Gastrocnemius medialis (tissue), 4 donors: ENCODE results near the gene BEND7. TPM values are rescaled to one million over a fixed set of nuclear protein-coding genes. Genes with fewer than 3 reads are reported as not detected.

Experiments
- ATAC-seq, 2 donors: fragments of 150-250 bp; one replicate each; pipeline ENCODE4 v1.9.1; 2016
- DNase-seq, 2 donors: peaks; one replicate each; pipeline ENCODE4 v3.0.0-alpha.2; 2019
- H3K27ac ChIP-seq, 4 donors: fragments of 200-600 bp; sonication (generic); 1 replicate in 1 of 4; 2 replicates in 3 of 4; pipeline ENCODE4 v1.5.1; 2016 to 2018; ENCODE audit warnings: mild to moderate bottlenecking in 2 of 4, moderate library complexity in 1 of 4
- H3K27me3 ChIP-seq, 3 donors: fragments of 200-600 bp; sonication (generic) in 2 of 3; 1 replicate in 1 of 3; 2 replicates in 2 of 3; pipeline versions ENCODE4 v1.5.1 to v1.6.0; 2016 to 2019; ENCODE audit warnings: mild to moderate bottlenecking in 1 of 3, moderate library complexity in 1 of 3
- H3K36me3 ChIP-seq, 2 donors: fragments of 200-600 bp; sonication (generic) in 1 of 2; one replicate each; pipeline ENCODE4 v1.5.1; 2017 to 2018
- H3K4me1 ChIP-seq, 2 donors: fragments of 200-600 bp; sonication (generic) in 1 of 2; one replicate each; pipeline ENCODE4 v1.5.1; 2016 to 2017; ENCODE audit warnings: mild to moderate bottlenecking in 2 of 2
- H3K4me3 ChIP-seq, 4 donors: fragments of 200-600 bp; sonication (generic) in 3 of 4; 1 replicate in 1 of 4; 2 replicates in 3 of 4; pipeline ENCODE4 v1.5.1; 2016 to 2019; ENCODE audit warnings: mild to moderate bottlenecking in 2 of 4
- H3K9me3 ChIP-seq, 3 donors: fragments of 200-600 bp; sonication (generic) in 2 of 3; 1 replicate in 1 of 3; 2 replicates in 2 of 3; pipeline ENCODE4 v1.5.1; 2016 to 2019
- POLR2A ChIP-seq, 2 donors: fragments of 450-650 bp; IDR thresholded peaks; one replicate each; pipeline ENCODE4 v1.6.1; 2017; ENCODE audit warnings: antibody characterized with exemption in 2 of 2, mild to moderate bottlenecking in 2 of 2, moderate library complexity in 2 of 2
- in situ Hi-C, 4 donors: fragments of 200-750 bp; cut with MboI; loops; one replicate each; pipeline versions ENCODE4 v1.15.0 to v1.8.0; 2017; ENCODE audit warnings: low sequenced_read_pairs in 4 of 4
- intact Hi-C: fragments of 100-400 bp; cut with DNase I; formaldehyde crosslinking; loops from one replicate; pipeline ENCODE4 v1.15.1; 2023; ENCODE audit warnings: low total_unique reads
- total RNA-seq, 4 donors: library from RNA; depleted of rRNA; stranded (reverse); fragments of >200 nt; gene quantifications; one replicate each; pipeline versions ENCODE4 v1.1.0 to v1.2.3, GENCODE V29; 2016
- TF ChIP-seq, protein P1 (sequence below), 5 experiments: fragments of 450-650 bp in 3 of 5; fragments of 200-600 bp in 2 of 5; sonication (generic) in 2 of 5; IDR thresholded peaks in 4 of 5; conservative IDR thresholded peaks in 1 of 5; 1 replicate in 4 of 5; 2 replicates in 1 of 5; pipeline ENCODE4 v1.5.1; 2016 to 2019; ENCODE audit warnings: antibody characterized with exemption in 5 of 5, mild to moderate bottlenecking in 3 of 5, moderate library complexity in 3 of 5

BEND7 gene
- total RNA-seq, 4 donors from 2014 or later = 23.6 to 35.5 (median 26.1) TPM

DNA sequence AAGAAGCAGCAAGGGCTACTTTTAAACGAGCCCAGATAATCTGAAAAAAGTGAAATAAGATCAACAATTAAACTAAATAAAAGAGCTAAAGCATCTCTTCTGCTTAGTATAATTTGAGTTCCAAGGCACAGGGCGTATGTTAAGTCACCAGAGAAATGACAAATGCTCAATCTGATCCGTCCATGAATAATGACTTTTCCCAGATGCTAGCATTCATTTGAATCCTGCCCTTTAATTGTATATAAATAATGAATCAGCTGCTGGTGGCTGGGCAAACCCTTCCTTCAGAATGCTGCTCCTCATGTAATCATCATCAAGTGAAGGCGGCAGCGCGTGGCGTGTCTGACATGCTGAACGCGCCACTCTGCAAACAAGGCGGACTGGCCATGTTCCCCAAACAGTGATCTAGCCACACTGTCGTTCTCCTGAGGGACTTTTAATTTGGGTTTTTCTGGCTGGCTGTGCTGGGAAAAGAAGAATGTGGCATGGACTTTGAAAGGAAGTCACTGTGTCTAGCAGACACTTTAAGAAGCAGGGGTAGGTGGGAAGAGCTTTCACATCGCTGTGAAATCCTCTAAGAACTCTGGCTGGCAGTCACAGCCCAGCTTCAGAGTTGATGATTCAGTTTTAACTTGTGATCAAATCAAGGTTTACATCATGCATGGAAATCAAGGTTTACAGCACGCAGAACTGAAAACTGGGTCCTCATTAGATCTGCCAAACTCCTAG is 70.7 kb downstream of the BEND7 start:
- Histone ChIP-seq H3K27ac (no peak overlapping the region), H3K9me3 (no peaks in the 10 kb centered on the region), H3K36me3 (peaks cover 0 to 9% of the 10 kb centered on the region in 2 donors), H3K27me3 (no peaks in the 10 kb centered on the region), H3K4me1 (no peaks in the 10 kb centered on the region), H3K4me3 (no peak overlapping the region)
- ATAC-seq = no peak
- no peak for DNase-seq
- intact Hi-C loops = no loop called here
- TF ChIP-seq, protein P1, sequence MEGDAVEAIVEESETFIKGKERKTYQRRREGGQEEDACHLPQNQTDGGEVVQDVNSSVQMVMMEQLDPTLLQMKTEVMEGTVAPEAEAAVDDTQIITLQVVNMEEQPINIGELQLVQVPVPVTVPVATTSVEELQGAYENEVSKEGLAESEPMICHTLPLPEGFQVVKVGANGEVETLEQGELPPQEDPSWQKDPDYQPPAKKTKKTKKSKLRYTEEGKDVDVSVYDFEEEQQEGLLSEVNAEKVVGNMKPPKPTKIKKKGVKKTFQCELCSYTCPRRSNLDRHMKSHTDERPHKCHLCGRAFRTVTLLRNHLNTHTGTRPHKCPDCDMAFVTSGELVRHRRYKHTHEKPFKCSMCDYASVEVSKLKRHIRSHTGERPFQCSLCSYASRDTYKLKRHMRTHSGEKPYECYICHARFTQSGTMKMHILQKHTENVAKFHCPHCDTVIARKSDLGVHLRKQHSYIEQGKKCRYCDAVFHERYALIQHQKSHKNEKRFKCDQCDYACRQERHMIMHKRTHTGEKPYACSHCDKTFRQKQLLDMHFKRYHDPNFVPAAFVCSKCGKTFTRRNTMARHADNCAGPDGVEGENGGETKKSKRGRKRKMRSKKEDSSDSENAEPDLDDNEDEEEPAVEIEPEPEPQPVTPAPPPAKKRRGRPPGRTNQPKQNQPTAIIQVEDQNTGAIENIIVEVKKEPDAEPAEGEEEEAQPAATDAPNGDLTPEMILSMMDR (IDR thresholded peaks at IDR 0.05 in 4 of 5, conservative IDR thresholded peaks at IDR 0.05 in 1 of 5) = no peak
- TF ChIP-seq POLR2A (IDR thresholded peaks at IDR 0.05) = no peak
- in situ Hi-C loops = no loop called here

- no peak for DNase-seq
- no peak overlapping the region for H3K27ac ChIP-seq
- peaks cover 0 to 4% of the 10 kb centered on the region in 2 donors for H3K36me3 ChIP-seq
- H3K4me1 ChIP-seq = no peaks in the 10 kb centered on the region
- H3K9me3 ChIP-seq = no peaks in the 10 kb centered on the region
- no peak for ATAC-seq
- TF ChIP-seq, protein P1 (IDR thresholded peaks at IDR 0.05 in 4 of 5, conservative IDR thresholded peaks at IDR 0.05 in 1 of 5) = no peak
- no peak for TF ChIP-seq POLR2A (IDR thresholded peaks at IDR 0.05)
- intact Hi-C loops (no loop called here), in situ Hi-C loops (no loop called here)
- no peaks in the 10 kb centered on the region for H3K27me3 ChIP-seq
- no peak overlapping the region for H3K4me3 ChIP-seq
These were observed 74.9 kb downstream of the BEND7 start for GRCh38 chr10:13453896-13454295.

- H3K4me1 ChIP-seq = no peaks in the 10 kb centered on the region
- H3K27ac ChIP-seq = no peak overlapping the region
- DNase-seq = no peak
- no peaks in the 10 kb centered on the region for H3K27me3 ChIP-seq
- intact Hi-C loops = no loop called here
- H3K4me3 ChIP-seq = no peak overlapping the region
- no peak for TF ChIP-seq POLR2A (IDR thresholded peaks at IDR 0.05)
- TF ChIP-seq, protein P1 (IDR thresholded peaks at IDR 0.05 in 4 of 5, conservative IDR thresholded peaks at IDR 0.05 in 1 of 5) = no peak
- in situ Hi-C loops = no loop called here
- ATAC-seq = no peak
- peaks cover 0 to 18% of the 10 kb centered on the region in 2 donors for H3K36me3 ChIP-seq
- no peaks in the 10 kb centered on the region for H3K9me3 ChIP-seq
These were observed 78.7 kb downstream of the BEND7 start for GRCh38 chr10:13450069-13450468.

DNA sequence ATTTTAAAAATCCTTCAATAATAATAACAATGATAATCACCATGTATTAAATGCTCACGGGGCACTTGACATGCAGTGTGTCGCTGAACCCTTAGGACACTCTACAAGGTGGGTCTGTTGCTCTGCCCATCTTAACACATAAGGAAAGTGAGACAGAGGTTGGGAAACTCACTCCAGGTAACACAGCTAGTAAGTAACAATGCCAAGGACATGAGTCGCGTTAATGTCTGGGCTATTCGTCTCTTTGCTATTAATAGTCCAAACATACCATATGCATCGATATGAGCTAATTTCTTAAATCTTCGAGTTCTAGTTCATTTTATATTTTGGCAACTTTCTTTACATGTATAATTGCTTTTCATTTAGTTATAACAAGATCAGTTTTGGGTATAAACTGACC is 79.5 kb downstream of the BEND7 start:
- DNase-seq (no peak), ATAC-seq (no peak)
- intact Hi-C loops (no loop called here), in situ Hi-C loops (loop anchor here in 1 of 4 donors (5.0 kb wide), 1 partner anchor 77 kb away; no protein-coding TSS in a partner anchor)
- Histone ChIP-seq H3K36me3 (peaks cover 0 to 18% of the 10 kb centered on the region in 2 donors), H3K27me3 (no peaks in the 10 kb centered on the region), H3K4me3 (no peak overlapping the region), H3K27ac (no peak overlapping the region), H3K9me3 (no peaks in the 10 kb centered on the region), H3K4me1 (no peaks in the 10 kb centered on the region)
- TF ChIP-seq, protein P1 (IDR thresholded peaks at IDR 0.05 in 4 of 5, conservative IDR thresholded peaks at IDR 0.05 in 1 of 5) = no peak
- TF ChIP-seq POLR2A (IDR thresholded peaks at IDR 0.05) = no peak
